ENCODE measurements around the gene OVOL2.
A peak's percentile ranks its signal among the peaks of the same experiment; 100 is the strongest.

The OVOL2 gene

GRCh38 chr20:17998446-17998845, 59.3 kb downstream of the OVOL2 start:
- no peak for DNase-seq (ENCODE audit: insufficient read length, low spot score)
- no peak for FAIRE-seq
- TF ChIP-seq POLR2A (IDR thresholded peaks at IDR 0.05; ENCODE audit: low read depth, low read length): no peak

GRCh38 chr20:17995967-17996819, 61.5 kb downstream of the OVOL2 start:
- FAIRE-seq (no peak), DNase-seq (ENCODE audit: insufficient read length, low spot score) (peak; percentile 33)
- no peak for TF ChIP-seq POLR2A (IDR thresholded peaks at IDR 0.05; ENCODE audit: low read depth, low read length)

- DNase-seq (ENCODE audit: insufficient read length, low spot score) (no peak), FAIRE-seq (no peak)
- no peak for TF ChIP-seq POLR2A (IDR thresholded peaks at IDR 0.05; ENCODE audit: low read depth, low read length)
Observed at GRCh38 chr20:17993546-17993945, 64.2 kb downstream of the OVOL2 start.

- DNase-seq (ENCODE audit: insufficient read length, low spot score): no peak
- FAIRE-seq: no peak
- no peak for TF ChIP-seq POLR2A (IDR thresholded peaks at IDR 0.05; ENCODE audit: low read depth, low read length)
Observed at GRCh38 chr20:17992847-17993513, 64.7 kb downstream of the OVOL2 start.

GRCh38 chr20:17992224-17992637, 65.5 kb downstream of the OVOL2 start:
- DNase-seq (ENCODE audit: insufficient read length, low spot score) (no peak), FAIRE-seq (no peak)
- no peak for TF ChIP-seq POLR2A (IDR thresholded peaks at IDR 0.05; ENCODE audit: low read depth, low read length)

- FAIRE-seq (no peak), DNase-seq (ENCODE audit: insufficient read length, low spot score) (no peak)
Observed at GRCh38 chr20:17990278-17990972, 67.3 kb downstream of the OVOL2 start.

GRCh38 chr20:17987988-17988387, 69.7 kb downstream of the OVOL2 start:
- no peak for FAIRE-seq
- no peak for TF ChIP-seq POLR2A (IDR thresholded peaks at IDR 0.05; ENCODE audit: low read depth, low read length)
- no peak for DNase-seq (ENCODE audit: insufficient read length, low spot score)

More at GRCh38 chr20:17990278-17990972, 67.3 kb downstream of the OVOL2 start:
- no peak for TF ChIP-seq POLR2A (IDR thresholded peaks at IDR 0.05; ENCODE audit: low read depth, low read length)

GRCh38 chr20:17985388-17986018, 72.2 kb downstream of the OVOL2 start:
- FAIRE-seq: no peak
- no peak for TF ChIP-seq POLR2A (IDR thresholded peaks at IDR 0.05; ENCODE audit: low read depth, low read length)
- DNase-seq (ENCODE audit: insufficient read length, low spot score): no peak

GRCh38 chr20:17976305-17976704, 81.4 kb downstream of the OVOL2 start:
- FAIRE-seq: no peak

More at GRCh38 chr20:17976305-17976704, 81.4 kb downstream of the OVOL2 start:
- no peak for DNase-seq (ENCODE audit: insufficient read length, low spot score)
- TF ChIP-seq POLR2A (IDR thresholded peaks at IDR 0.05; ENCODE audit: low read depth, low read length): no peak
